Measurements from ENCODE around the gene ABHD17A.
"Not testable (repeated sequence)": the region's sequence is repeated elsewhere in the genome, so short reads cannot be mapped to it uniquely, and the experiment has no call there.

ABHD17A gene

DNA sequence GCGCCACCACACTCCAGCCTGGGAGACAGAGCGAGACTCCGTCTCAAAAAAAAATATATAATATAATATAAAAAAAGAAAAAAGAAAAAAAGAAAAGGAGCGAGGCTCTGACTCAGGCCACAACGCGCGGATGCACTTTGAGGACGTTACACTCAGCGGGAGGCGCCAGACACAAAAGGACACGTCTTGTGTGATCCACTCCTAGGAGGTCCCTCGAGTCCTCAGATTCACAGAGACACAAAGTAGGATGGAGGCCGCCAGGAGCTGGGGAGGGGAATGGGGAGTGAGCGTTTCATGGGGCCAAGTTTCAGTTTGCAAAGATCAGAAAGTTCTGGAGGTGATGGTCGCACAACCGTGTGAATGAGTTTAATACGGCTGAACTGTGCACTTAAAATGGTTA, 8.5 kb upstream of the ABHD17A start:
- Histone ChIP-seq H3K9ac (ENCODE audit: low read length) (no peak overlapping the region), H3K4me1 (ENCODE audit: control insufficient read depth in 1 of 2, insufficient read depth in 2 of 2, low read length in 2 of 2) (peaks cover 0 to 1% of the 10 kb centered on the region in 2 experiments), H2BK12ac (ENCODE audit: low read length) (no peak overlapping the region), H4K12ac (ENCODE audit: low read depth, low read length) (no peak overlapping the region), H3K23ac (ENCODE audit: low read length) (no peak overlapping the region), H3K36me3 (ENCODE audit: control insufficient read depth in 1 of 2, insufficient read depth in 2 of 2, low read length in 2 of 2) (no peaks in the 10 kb centered on the region), H4K91ac (ENCODE audit: low read depth, low read length) (no peak overlapping the region), H3K14ac (ENCODE audit: low read length) (no peak overlapping the region), H2BK120ac (ENCODE audit: insufficient read depth, low read length, poor library complexity) (no peak overlapping the region), H2BK5ac (ENCODE audit: low read depth, low read length, poor library complexity) (no peak overlapping the region), H4K8ac (ENCODE audit: low read depth, low read length) (no peak overlapping the region), H3K27me3 (ENCODE audit: insufficient read depth, low read length) (no peaks in the 10 kb centered on the region), H2AK5ac (ENCODE audit: low read length) (no peak overlapping the region), H3K9me3 (ENCODE audit: insufficient read depth, low read depth, low read length) (no peaks in the 10 kb centered on the region), H3K4me2 (ENCODE audit: low read length) (no peak overlapping the region), H3K4me3 (ENCODE audit: low read depth, low read length) (no peak overlapping the region), H2AFZ (ENCODE audit: insufficient read depth, low read length, poor library complexity) (no peak overlapping the region), H3K27ac (ENCODE audit: low read depth, low read length) (no peak overlapping the region), H3K4ac (ENCODE audit: low read depth, low read length) (no peak overlapping the region), H3K79me2 (ENCODE audit: control insufficient read depth, insufficient read depth, low read length, poor library complexity) (no peaks in the 10 kb centered on the region), H3K18ac (ENCODE audit: low read length) (no peak overlapping the region), H3K79me1 (ENCODE audit: low read length) (no peaks in the 10 kb centered on the region)
- no peak for DNase-seq
- WGBS (ENCODE audit: extremely low coverage, insufficient coverage, insufficient read length) = no CpG with 5 or more reads among the region's 17 CpGs

DNA sequence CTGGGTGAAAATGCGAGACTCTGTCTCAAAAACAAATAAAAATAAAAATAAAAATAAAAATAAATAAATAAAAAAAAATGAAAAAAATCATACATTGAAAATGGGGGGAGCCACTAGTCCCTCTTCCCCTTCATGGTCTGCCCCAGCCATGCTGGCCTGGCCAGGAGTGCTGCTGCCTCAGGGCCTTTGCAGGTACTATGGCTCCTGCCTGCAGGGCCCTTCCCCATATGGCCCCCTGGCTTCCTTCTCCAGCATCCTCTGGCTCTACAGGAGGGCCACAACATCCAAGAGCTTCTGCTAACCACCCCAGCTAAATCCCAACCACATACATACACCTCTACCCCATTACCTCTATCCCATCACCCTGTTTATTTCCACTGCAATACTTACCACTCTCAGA, 4.6 kb upstream of the ABHD17A start:
- no peak overlapping the region for H4K12ac ChIP-seq (ENCODE audit: low read depth, low read length)
- H3K9me3 ChIP-seq (ENCODE audit: insufficient read depth, low read depth, low read length) = no peaks in the 10 kb centered on the region
- H2BK12ac ChIP-seq (ENCODE audit: low read length) = peak overlapping the region; percentile 53
- H3K79me2 ChIP-seq (ENCODE audit: control insufficient read depth, insufficient read depth, low read length, poor library complexity) = peaks cover 2% of the 10 kb centered on the region
- H3K23ac ChIP-seq (ENCODE audit: low read length) = no peak overlapping the region
- H3K9ac ChIP-seq (ENCODE audit: low read length) = no peak overlapping the region
- H2AK5ac ChIP-seq (ENCODE audit: low read length) = no peak overlapping the region
- peaks cover 6 to 10% of the 10 kb centered on the region in 2 experiments for H3K4me1 ChIP-seq (ENCODE audit: control insufficient read depth in 1 of 2, insufficient read depth in 2 of 2, low read length in 2 of 2)
- H4K91ac ChIP-seq (ENCODE audit: low read depth, low read length) = no peak overlapping the region
- no peak overlapping the region for H3K14ac ChIP-seq (ENCODE audit: low read length)
- H2BK120ac ChIP-seq (ENCODE audit: insufficient read depth, low read length, poor library complexity) = no peak overlapping the region
- no peak overlapping the region for H2AFZ ChIP-seq (ENCODE audit: insufficient read depth, low read length, poor library complexity)
- WGBS (ENCODE audit: extremely low coverage, insufficient coverage, insufficient read length) = no CpG with 5 or more reads among the region's 1 CpG
- no peak overlapping the region for H3K18ac ChIP-seq (ENCODE audit: low read length)
- H3K4ac ChIP-seq (ENCODE audit: low read depth, low read length) = no peak overlapping the region
- peaks cover 7% of the 10 kb centered on the region for H3K79me1 ChIP-seq (ENCODE audit: low read length)
- H3K4me2 ChIP-seq (ENCODE audit: low read length) = no peak overlapping the region
- no peaks in the 10 kb centered on the region for H3K36me3 ChIP-seq (ENCODE audit: control insufficient read depth in 1 of 2, insufficient read depth in 2 of 2, low read length in 2 of 2)
- DNase-seq = no peak
- H3K4me3 ChIP-seq (ENCODE audit: low read depth, low read length) = no peak overlapping the region
- no peak overlapping the region for H2BK5ac ChIP-seq (ENCODE audit: low read depth, low read length, poor library complexity)
- H4K8ac ChIP-seq (ENCODE audit: low read depth, low read length) = no peak overlapping the region
- no peak overlapping the region for H3K27ac ChIP-seq (ENCODE audit: low read depth, low read length)
- H3K27me3 ChIP-seq (ENCODE audit: insufficient read depth, low read length) = no peaks in the 10 kb centered on the region

DNA sequence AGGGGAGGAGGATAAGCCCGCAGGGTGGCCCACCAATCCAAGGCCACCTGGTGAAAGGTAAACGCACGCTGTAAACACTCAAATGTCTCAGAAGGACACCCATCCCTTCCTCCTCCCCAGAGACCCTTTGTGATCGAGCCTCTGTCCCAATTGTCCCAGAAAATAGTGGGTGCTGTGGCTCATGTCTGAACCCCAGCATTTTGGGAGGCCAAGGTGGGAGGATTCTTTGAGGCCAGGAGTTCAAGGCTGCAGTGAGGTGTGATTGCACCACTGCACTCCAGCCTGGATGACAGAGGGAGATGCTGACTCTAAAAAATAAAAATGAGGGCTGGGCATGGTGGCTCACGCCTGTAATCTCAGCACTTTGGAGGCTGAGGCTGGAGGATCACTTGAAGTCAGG, 3.1 kb upstream of the ABHD17A start:
- Histone ChIP-seq H3K9me3 (ENCODE audit: insufficient read depth, low read depth, low read length) (peaks cover 4% of the 10 kb centered on the region), H3K4me1 (ENCODE audit: control insufficient read depth in 1 of 2, insufficient read depth in 2 of 2, low read length in 2 of 2) (peaks cover 17 to 22% of the 10 kb centered on the region in 2 experiments), H4K12ac (ENCODE audit: low read depth, low read length) (no peak overlapping the region)

DNA sequence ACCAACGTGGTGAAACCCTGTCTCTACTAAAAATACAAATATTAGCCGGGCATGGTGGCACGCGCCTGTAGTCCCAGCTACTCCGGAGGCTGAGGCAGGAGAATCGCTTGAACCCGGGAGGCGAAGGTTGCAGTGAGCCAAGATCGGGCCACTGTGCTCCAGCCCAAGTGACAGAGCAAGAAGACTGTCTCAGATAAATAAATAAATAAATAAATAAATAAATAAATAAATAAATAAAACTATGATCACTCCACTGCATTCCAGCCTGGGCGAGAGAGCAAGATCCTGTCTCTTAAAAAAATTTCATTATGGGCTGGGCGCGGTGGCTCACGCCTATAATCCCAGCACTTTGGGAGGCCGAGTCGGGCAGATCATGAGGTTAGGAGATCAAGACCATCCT, 1.1 kb upstream of the ABHD17A start:
- H3K79me2 ChIP-seq (ENCODE audit: control insufficient read depth, insufficient read depth, low read length, poor library complexity) = peaks cover 31% of the 10 kb centered on the region
- H3K27me3 ChIP-seq (ENCODE audit: insufficient read depth, low read length); H3K4ac ChIP-seq (ENCODE audit: low read depth, low read length); H3K4me3 ChIP-seq (ENCODE audit: low read depth, low read length); H2BK120ac ChIP-seq (ENCODE audit: insufficient read depth, low read length, poor library complexity); H3K23ac ChIP-seq (ENCODE audit: low read length); H4K12ac ChIP-seq (ENCODE audit: low read depth, low read length); H3K4me2 ChIP-seq (ENCODE audit: low read length); H3K14ac ChIP-seq (ENCODE audit: low read length); DNase-seq; H3K9me3 ChIP-seq (ENCODE audit: insufficient read depth, low read depth, low read length); H3K36me3 ChIP-seq (ENCODE audit: control insufficient read depth in 1 of 2, insufficient read depth in 2 of 2, low read length in 2 of 2); H2AFZ ChIP-seq (ENCODE audit: insufficient read depth, low read length, poor library complexity); H4K8ac ChIP-seq (ENCODE audit: low read depth, low read length); H3K27ac ChIP-seq (ENCODE audit: low read depth, low read length); H2BK12ac ChIP-seq (ENCODE audit: low read length); H3K18ac ChIP-seq (ENCODE audit: low read length); H2AK5ac ChIP-seq (ENCODE audit: low read length); H4K91ac ChIP-seq (ENCODE audit: low read depth, low read length); H3K9ac ChIP-seq (ENCODE audit: low read length); H2BK5ac ChIP-seq (ENCODE audit: low read depth, low read length, poor library complexity): not testable (repeated sequence)
- H3K79me1 ChIP-seq (ENCODE audit: low read length) = peaks cover 12% of the 10 kb centered on the region
- WGBS (ENCODE audit: extremely low coverage, insufficient coverage, insufficient read length) = no CpG with 5 or more reads among the region's 15 CpGs
- H3K4me1 ChIP-seq (ENCODE audit: control insufficient read depth in 1 of 2, insufficient read depth in 2 of 2, low read length in 2 of 2) = peaks cover 29 to 38% of the 10 kb centered on the region in 2 experiments

More for the DNA sequence above, 3.1 kb upstream of the ABHD17A start:
- Histone ChIP-seq H2AK5ac (ENCODE audit: low read length) (no peak overlapping the region), H3K79me1 (ENCODE audit: low read length) (peaks cover 12% of the 10 kb centered on the region), H3K36me3 (ENCODE audit: control insufficient read depth in 1 of 2, insufficient read depth in 2 of 2, low read length in 2 of 2) (peaks cover 0 to under 1% of the 10 kb centered on the region in 2 experiments), H3K27me3 (ENCODE audit: insufficient read depth, low read length) (no peaks in the 10 kb centered on the region), H3K4me2 (ENCODE audit: low read length) (no peak overlapping the region), H3K27ac (ENCODE audit: low read depth, low read length) (no peak overlapping the region), H2BK12ac (ENCODE audit: low read length) (peak overlapping the region; percentile 9), H2BK5ac (ENCODE audit: low read depth, low read length, poor library complexity) (peak overlapping the region; percentile 29), H2BK120ac (ENCODE audit: insufficient read depth, low read length, poor library complexity) (no peak overlapping the region), H3K4me3 (ENCODE audit: low read depth, low read length) (no peak overlapping the region), H3K23ac (ENCODE audit: low read length) (no peak overlapping the region), H3K79me2 (ENCODE audit: control insufficient read depth, insufficient read depth, low read length, poor library complexity) (peaks cover 17% of the 10 kb centered on the region), H3K9ac (ENCODE audit: low read length) (no peak overlapping the region), H3K14ac (ENCODE audit: low read length) (no peak overlapping the region), H2AFZ (ENCODE audit: insufficient read depth, low read length, poor library complexity) (no peak overlapping the region), H4K8ac (ENCODE audit: low read depth, low read length) (no peak overlapping the region), H3K18ac (ENCODE audit: low read length) (no peak overlapping the region), H4K91ac (ENCODE audit: low read depth, low read length) (peak overlapping the region; percentile 46), H3K4ac (ENCODE audit: low read depth, low read length) (no peak overlapping the region)
- WGBS (ENCODE audit: extremely low coverage, insufficient coverage, insufficient read length) = no CpG with 5 or more reads among the region's 5 CpGs
- DNase-seq = no peak
